ENCODE data around the gene SFT2D1.

The SFT2D1 gene

DNA sequence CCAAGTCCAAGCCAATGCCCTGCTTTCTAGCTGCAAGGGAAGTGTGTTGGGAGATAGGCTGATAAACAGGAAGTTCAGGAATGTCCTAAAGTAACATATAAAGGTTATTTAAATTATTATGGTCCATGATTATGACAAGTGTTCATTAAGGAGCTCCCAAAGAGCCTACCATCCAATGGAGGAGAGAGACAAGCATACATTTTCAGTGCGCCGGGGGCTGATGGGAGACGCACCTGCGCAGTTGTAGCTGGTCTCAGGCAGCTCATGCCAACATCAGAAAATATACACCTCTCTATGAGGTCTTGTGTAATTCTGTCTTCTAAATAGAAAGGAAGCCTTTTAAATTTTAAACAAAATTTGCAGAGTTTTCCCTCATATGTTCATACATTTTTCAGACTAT is 12.6 kb upstream of the SFT2D1 start:
- TF ChIP-seq, protein P1, sequence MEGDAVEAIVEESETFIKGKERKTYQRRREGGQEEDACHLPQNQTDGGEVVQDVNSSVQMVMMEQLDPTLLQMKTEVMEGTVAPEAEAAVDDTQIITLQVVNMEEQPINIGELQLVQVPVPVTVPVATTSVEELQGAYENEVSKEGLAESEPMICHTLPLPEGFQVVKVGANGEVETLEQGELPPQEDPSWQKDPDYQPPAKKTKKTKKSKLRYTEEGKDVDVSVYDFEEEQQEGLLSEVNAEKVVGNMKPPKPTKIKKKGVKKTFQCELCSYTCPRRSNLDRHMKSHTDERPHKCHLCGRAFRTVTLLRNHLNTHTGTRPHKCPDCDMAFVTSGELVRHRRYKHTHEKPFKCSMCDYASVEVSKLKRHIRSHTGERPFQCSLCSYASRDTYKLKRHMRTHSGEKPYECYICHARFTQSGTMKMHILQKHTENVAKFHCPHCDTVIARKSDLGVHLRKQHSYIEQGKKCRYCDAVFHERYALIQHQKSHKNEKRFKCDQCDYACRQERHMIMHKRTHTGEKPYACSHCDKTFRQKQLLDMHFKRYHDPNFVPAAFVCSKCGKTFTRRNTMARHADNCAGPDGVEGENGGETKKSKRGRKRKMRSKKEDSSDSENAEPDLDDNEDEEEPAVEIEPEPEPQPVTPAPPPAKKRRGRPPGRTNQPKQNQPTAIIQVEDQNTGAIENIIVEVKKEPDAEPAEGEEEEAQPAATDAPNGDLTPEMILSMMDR (IDR thresholded peaks at IDR 0.05; ENCODE audit: control insufficient read depth, insufficient read depth, low read depth, low read length, missing control alignments): no peak
- no peak for DNase-seq (ENCODE audit: low read depth)
- H3K4me3 ChIP-seq (ENCODE audit: control insufficient read depth, low read depth, low read length): no peak overlapping the region

- DNase-seq (ENCODE audit: low read depth): no peak
- TF ChIP-seq, protein P1 (IDR thresholded peaks at IDR 0.05; ENCODE audit: control insufficient read depth, insufficient read depth, low read depth, low read length, missing control alignments): no peak
- H3K4me3 ChIP-seq (ENCODE audit: control insufficient read depth, low read depth, low read length): no peak overlapping the region
These were observed 11.8 kb upstream of the SFT2D1 start for GRCh38 chr6:166354143-166354542.

GRCh38 chr6:166353507-166353906 is 11.2 kb upstream of the SFT2D1 start:
- H3K4me3 ChIP-seq (ENCODE audit: control insufficient read depth, low read depth, low read length): no peak overlapping the region
- DNase-seq (ENCODE audit: low read depth): no peak
- TF ChIP-seq, protein P1 (IDR thresholded peaks at IDR 0.05; ENCODE audit: control insufficient read depth, insufficient read depth, low read depth, low read length, missing control alignments): no peak

DNA sequence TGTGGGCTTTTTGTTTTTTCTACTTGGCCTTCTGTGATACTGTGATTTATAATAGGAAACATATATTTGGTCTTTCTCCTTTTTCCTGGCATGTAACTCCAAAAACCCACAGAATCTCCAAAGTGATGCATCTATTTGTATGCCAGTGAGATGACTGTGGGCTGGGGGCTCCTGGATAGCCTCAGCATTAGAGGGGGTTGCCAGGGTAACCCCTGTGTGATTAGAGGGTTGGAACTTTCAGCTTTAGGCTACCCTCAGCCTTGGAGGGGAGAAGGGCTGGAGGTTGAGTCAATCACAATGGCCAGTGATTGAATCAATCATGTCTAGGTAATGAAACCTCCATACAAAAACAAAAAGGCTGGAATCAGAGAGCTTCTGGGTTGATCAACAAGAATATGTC is 10.6 kb upstream of the SFT2D1 start:
- DNase-seq (ENCODE audit: low read depth): no peak
- no peak overlapping the region for H3K4me3 ChIP-seq (ENCODE audit: control insufficient read depth, low read depth, low read length)
- TF ChIP-seq, protein P1 (IDR thresholded peaks at IDR 0.05; ENCODE audit: control insufficient read depth, insufficient read depth, low read depth, low read length, missing control alignments): no peak

DNA sequence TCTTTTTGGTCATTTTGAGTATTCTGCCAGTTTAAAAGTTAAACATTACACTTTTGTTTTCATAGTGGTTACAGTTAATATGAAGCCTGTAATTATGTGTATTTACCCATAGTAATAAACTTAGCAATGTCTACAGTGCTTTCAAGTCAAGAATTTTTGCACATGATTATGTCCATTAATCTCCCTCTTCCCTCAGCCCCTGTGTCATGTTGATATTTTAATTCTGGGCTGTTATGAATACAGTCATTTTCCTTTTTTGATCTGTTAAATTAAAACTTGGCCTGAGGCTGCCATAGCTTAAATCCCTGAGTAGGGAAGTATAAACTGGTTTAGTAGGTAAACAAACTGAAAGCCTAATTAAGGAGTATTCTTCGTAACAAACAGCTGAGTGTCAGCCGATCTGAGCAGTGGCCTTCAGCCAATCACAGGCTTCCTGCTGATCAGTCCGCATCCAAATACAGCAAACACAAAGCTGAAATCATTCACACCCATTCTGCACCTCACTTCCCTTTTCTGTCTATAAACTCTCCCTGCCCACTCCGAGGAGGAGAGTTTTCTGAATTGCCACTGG is 9.5 kb upstream of the SFT2D1 start:
- no peak overlapping the region for H3K4me3 ChIP-seq (ENCODE audit: control insufficient read depth, low read depth, low read length)
- TF ChIP-seq, protein P1 (IDR thresholded peaks at IDR 0.05; ENCODE audit: control insufficient read depth, insufficient read depth, low read depth, low read length, missing control alignments): no peak
- DNase-seq (ENCODE audit: low read depth): no peak

DNA sequence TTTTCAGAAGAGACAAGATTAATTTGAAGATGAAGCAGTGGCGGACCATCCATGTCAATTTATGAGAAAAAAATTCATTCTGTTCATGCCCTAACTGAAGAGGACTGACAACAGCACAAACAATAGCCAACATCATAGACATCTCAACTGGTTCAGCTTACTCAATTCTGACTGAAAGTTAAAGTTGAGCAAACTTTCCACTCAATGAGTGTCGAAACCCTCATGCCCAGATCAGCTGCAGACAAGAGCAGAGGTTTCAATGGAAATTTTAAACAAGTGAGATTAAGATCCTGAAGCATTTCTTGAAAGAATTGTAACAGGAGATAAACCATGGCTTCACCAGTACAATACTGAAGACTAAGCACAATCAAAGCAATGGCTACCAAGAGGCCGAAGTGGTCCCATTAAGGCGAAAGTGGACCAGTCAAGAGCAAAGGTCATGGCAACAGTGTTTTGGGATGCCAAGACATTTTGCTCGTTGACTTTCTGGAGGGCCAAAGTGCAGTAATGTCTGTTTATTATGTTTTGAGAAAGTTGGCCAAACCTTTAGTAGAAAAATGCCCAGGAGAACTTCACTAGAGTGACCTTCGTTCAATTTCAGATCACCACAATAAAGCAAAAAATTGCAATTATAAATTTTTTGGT is 6.1 kb upstream of the SFT2D1 start:
- no peak for DNase-seq (ENCODE audit: low read depth)
- no peak overlapping the region for H3K4me3 ChIP-seq (ENCODE audit: control insufficient read depth, low read depth, low read length)
- TF ChIP-seq, protein P1 (IDR thresholded peaks at IDR 0.05; ENCODE audit: control insufficient read depth, insufficient read depth, low read depth, low read length, missing control alignments): no peak

Data from AG09309 (cell line).